DND-41 (cell line): Measurements from ENCODE around the gene CDK19.
"Not testable (repeated sequence)": the region's sequence is repeated elsewhere in the genome, so short reads cannot be mapped to it uniquely, and the experiment has no call there.

Experiments used
- ATAC-seq: fragments of 200-7000 bp; cut with Tn5 transposase; 3 replicates; pipeline ENCODE4 v1.9.1; 2021; ENCODE audit warnings: low read depth; ENCODE audit not compliant: insufficient read depth
- DNase-seq: peaks from one replicate; pipeline ENCODE4 v3.0.0-alpha.2; 2020
- H2AFZ ChIP-seq: 2 replicates; pipeline ENCODE4 v1.6.0; 2012; ENCODE audit warnings: low read depth, low read length
- H3K27ac ChIP-seq: 2 replicates; pipeline ENCODE4 v1.5.1; 2012; ENCODE audit warnings: low read length, inconsistent platforms
- H3K27me3 ChIP-seq: fragments of 200-600 bp; sonication (generic); 2 replicates; pipeline ENCODE4 v1.6.0; 2012; ENCODE audit warnings: low read length, mild to moderate bottlenecking, inconsistent platforms; ENCODE audit not compliant: insufficient read depth, poor library complexity
- H3K36me3 ChIP-seq: 2 replicates; pipeline ENCODE4 v1.5.1; 2012; ENCODE audit warnings: low read length, inconsistent platforms; ENCODE audit not compliant: insufficient read depth
- H3K4me1 ChIP-seq: 2 replicates; pipeline ENCODE4 v1.5.1; 2012; ENCODE audit warnings: mild to moderate bottlenecking, low read length; ENCODE audit not compliant: insufficient read depth
- H3K4me2 ChIP-seq: 2 replicates; pipeline ENCODE4 v1.6.0; 2012; ENCODE audit warnings: mild to moderate bottlenecking, moderate library complexity, low read length, inconsistent platforms; ENCODE audit not compliant: insufficient read depth
- H3K4me3 ChIP-seq, 2 experiments: fragments of 200-600 bp in 1 of 2; shearing (Covaris generic) in 1 of 2; 2 replicates each; pipeline ENCODE4 v1.5.1; 2012 to 2016; ENCODE audit warnings: inconsistent platforms in 2 of 2, low read length in 2 of 2, mild to moderate bottlenecking in 2 of 2, low read depth in 1 of 2, moderate library complexity in 1 of 2
- H3K79me2 ChIP-seq: 2 replicates; pipeline ENCODE4 v1.6.0; 2012; ENCODE audit warnings: low read length, inconsistent platforms; ENCODE audit not compliant: insufficient read depth
- H3K9ac ChIP-seq: 2 replicates; pipeline ENCODE4 v1.6.0; 2012; ENCODE audit warnings: low read depth, mild to moderate bottlenecking, inconsistent platforms, low read length, moderate library complexity
- H3K9me3 ChIP-seq: 2 replicates; pipeline ENCODE4 v1.5.1; 2012; ENCODE audit warnings: low read length, moderate library complexity, mild to moderate bottlenecking, inconsistent platforms; ENCODE audit not compliant: insufficient read depth, severe bottlenecking
- H4K20me1 ChIP-seq: 2 replicates; pipeline ENCODE4 v1.6.0; 2012; ENCODE audit warnings: low read length; ENCODE audit not compliant: insufficient read depth
- EZH2 ChIP-seq: IDR thresholded peaks from 3 replicates; pipeline ENCODE4 v1.6.1; 2012; ENCODE audit warnings: borderline replicate concordance, low read depth, mild to moderate bottlenecking, moderate library complexity, low read length, inconsistent platforms; ENCODE audit not compliant: severe bottlenecking
- TF ChIP-seq, protein P1 (sequence below): IDR thresholded peaks from 2 replicates; pipeline ENCODE4 v1.5.1; 2012; ENCODE audit warnings: borderline replicate concordance, low read length, moderate library complexity, mild to moderate bottlenecking; ENCODE audit not compliant: poor library complexity, severe bottlenecking; ENCODE audit errors: extremely low read depth

CDK19 gene

DNA sequence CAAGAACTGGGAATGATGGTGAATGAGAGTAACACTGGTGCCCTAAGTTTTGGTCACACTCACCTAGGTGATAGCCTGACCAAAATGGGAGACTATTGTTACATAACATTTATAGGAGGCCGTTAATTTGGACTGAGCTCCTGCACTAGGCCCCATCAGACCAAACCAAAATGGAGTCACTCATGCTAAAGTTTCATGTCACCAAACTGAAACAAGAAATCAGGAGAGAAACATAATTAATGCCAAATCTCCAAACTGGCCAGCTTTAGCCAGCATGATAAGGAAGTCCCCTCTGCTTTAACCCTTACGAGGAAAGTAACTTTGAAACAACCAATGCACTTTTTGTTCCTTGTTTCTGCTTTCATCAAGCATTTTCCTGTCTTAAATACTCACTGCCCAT is 227.9 kb downstream of the CDK19 start:
- H2AFZ ChIP-seq, result no peak overlapping the region
- H4K20me1 ChIP-seq, result no peaks in the 10 kb centered on the region
- no peaks in the 10 kb centered on the region for H3K9me3 ChIP-seq
- no peaks in the 10 kb centered on the region for H3K4me1 ChIP-seq
- no peak overlapping the region for H3K4me2 ChIP-seq
- H3K4me3 ChIP-seq, result no peak overlapping the region
- no peak overlapping the region for H3K27ac ChIP-seq
- no peak for ATAC-seq
- H3K27me3 ChIP-seq, result no peaks in the 10 kb centered on the region
- no peak overlapping the region for H3K9ac ChIP-seq
- DNase-seq, result no peak
- no peaks in the 10 kb centered on the region for H3K79me2 ChIP-seq
- TF ChIP-seq, protein P1, sequence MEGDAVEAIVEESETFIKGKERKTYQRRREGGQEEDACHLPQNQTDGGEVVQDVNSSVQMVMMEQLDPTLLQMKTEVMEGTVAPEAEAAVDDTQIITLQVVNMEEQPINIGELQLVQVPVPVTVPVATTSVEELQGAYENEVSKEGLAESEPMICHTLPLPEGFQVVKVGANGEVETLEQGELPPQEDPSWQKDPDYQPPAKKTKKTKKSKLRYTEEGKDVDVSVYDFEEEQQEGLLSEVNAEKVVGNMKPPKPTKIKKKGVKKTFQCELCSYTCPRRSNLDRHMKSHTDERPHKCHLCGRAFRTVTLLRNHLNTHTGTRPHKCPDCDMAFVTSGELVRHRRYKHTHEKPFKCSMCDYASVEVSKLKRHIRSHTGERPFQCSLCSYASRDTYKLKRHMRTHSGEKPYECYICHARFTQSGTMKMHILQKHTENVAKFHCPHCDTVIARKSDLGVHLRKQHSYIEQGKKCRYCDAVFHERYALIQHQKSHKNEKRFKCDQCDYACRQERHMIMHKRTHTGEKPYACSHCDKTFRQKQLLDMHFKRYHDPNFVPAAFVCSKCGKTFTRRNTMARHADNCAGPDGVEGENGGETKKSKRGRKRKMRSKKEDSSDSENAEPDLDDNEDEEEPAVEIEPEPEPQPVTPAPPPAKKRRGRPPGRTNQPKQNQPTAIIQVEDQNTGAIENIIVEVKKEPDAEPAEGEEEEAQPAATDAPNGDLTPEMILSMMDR, result no peak
- TF ChIP-seq EZH2, result no peak
- H3K36me3 ChIP-seq, result no peaks in the 10 kb centered on the region

DNA sequence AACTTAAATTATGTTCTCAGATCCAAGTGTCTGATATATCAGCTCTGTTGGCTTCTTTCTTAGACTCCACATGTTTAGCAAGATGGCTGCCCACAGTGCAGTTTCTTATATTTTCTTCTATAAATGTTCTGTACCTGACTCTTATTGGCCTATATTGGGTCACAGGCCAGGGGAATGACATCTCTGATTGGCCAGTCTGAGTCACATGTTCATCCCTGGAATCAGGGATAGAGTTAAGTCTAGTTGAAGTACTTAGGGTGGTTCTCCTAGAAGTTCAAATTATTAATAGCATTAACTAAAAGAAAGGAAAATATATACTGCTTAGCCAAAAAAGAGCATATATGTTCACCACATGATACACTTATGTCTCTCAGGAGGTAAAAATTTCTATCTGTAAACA is 233.6 kb downstream of the CDK19 start:
- no peak overlapping the region for H3K4me2 ChIP-seq
- no peak overlapping the region for H3K27ac ChIP-seq
- no peaks in the 10 kb centered on the region for H3K27me3 ChIP-seq
- no peak overlapping the region for H3K4me3 ChIP-seq
- no peaks in the 10 kb centered on the region for H3K79me2 ChIP-seq
- DNase-seq, result no peak
- no peaks in the 10 kb centered on the region for H3K9me3 ChIP-seq
- H3K9ac ChIP-seq, result no peak overlapping the region
- no peaks in the 10 kb centered on the region for H3K36me3 ChIP-seq
- H2AFZ ChIP-seq, result no peak overlapping the region
- H4K20me1 ChIP-seq, result no peaks in the 10 kb centered on the region
- TF ChIP-seq EZH2, result no peak
- TF ChIP-seq, protein P1, result no peak
- H3K4me1 ChIP-seq, result no peaks in the 10 kb centered on the region
- no peak for ATAC-seq

DNA sequence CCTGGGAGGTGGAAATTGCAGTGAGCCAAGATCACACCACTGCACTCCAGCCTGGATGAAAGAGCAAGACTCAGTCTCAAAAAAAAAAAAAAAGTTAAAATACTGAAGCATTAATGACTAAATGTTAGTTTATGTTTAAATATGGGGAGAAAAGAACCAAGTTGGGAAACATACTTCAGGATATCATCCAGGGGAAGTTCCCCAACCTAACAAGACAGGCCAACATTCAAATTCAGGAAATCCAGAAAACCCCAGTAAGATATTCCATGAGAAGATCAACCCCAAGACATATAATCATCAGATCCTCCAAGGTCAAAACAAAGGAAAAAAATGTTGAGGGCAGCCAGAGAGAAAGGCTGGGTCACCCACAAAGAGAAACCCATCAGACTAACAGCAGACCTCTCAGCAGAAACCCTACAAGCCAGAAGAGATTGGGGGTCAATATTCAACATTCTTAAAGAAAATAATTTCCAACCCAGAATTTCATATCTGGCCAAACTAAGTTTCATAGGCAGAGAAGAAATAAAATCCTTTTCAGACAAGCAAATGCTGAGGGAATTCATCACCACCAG is 237.6 kb downstream of the CDK19 start:
- H3K4me3 ChIP-seq, H3K4me2 ChIP-seq, H3K4me1 ChIP-seq, H3K9ac ChIP-seq, H3K79me2 ChIP-seq, H4K20me1 ChIP-seq, H3K27me3 ChIP-seq, H3K9me3 ChIP-seq, DNase-seq, H2AFZ ChIP-seq, ATAC-seq, H3K27ac ChIP-seq, H3K36me3 ChIP-seq: not testable (repeated sequence)

DNA sequence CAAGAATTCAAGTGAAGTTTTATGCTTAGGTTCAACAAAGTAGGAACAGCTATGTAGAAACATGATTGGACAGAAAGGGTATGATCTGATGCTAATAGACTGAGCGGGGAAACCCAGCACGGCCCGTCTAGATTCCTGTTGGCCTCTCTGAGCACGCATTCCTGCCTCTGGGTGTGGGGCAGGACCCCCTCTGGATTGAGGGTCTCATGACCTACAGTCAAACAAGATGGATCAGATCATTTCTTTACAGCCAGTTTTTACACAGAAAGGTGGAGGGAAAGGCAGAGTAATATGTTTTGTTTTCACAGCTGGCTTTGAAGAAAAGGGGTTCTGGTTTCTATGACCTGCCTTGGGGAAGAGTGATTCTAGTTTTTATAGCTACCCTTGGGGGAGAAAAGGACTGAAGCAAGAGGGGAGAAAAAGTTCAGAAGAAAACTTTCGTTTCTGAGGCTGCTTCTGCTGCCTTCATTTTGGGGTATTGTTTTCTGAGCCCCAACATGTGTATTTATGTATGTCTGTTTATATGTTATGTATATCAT is 239.3 kb downstream of the CDK19 start:
- no peak for DNase-seq
- ATAC-seq, result no peak

More for the DNA sequence above, 239.3 kb downstream of the CDK19 start:
- Histone ChIP-seq H3K36me3 (no peaks in the 10 kb centered on the region), H3K9me3 (no peaks in the 10 kb centered on the region), H3K27me3 (no peaks in the 10 kb centered on the region), H2AFZ (no peak overlapping the region), H3K4me3 (no peak overlapping the region), H3K4me1 (no peaks in the 10 kb centered on the region), H3K79me2 (no peaks in the 10 kb centered on the region), H3K9ac (no peak overlapping the region), H3K27ac (no peak overlapping the region), H3K4me2 (no peak overlapping the region), H4K20me1 (no peaks in the 10 kb centered on the region)
- no peak for TF ChIP-seq EZH2
- TF ChIP-seq, protein P1, result no peak
